Upper lobe of left lung (tissue), 4 donors: Measurements from ENCODE around the gene RRP7A.

Source experiments
- POLR2A ChIP-seq, 4 donors: fragments of 450-650 bp; IDR thresholded peaks; one replicate each; pipeline ENCODE4 v1.5.1; 2016 to 2017; ENCODE audit warnings: antibody characterized with exemption in 4 of 4, mild to moderate bottlenecking in 2 of 4
- POLR2AphosphoS5 ChIP-seq, 2 donors: sonication (generic); formaldehyde crosslinking; IDR thresholded peaks; one replicate each; pipeline ENCODE4 v1.5.1; 2017; ENCODE audit warnings: antibody characterized with exemption in 2 of 2
- TF ChIP-seq, protein P1 (sequence below), 6 experiments: fragments of 450-650 bp in 4 of 6; fragments of 200-600 bp in 2 of 6; sonication (generic) in 2 of 6; IDR thresholded peaks; one replicate each; pipeline ENCODE4 v1.5.1; 2016 to 2019; ENCODE audit warnings: antibody characterized with exemption in 6 of 6

DNA sequence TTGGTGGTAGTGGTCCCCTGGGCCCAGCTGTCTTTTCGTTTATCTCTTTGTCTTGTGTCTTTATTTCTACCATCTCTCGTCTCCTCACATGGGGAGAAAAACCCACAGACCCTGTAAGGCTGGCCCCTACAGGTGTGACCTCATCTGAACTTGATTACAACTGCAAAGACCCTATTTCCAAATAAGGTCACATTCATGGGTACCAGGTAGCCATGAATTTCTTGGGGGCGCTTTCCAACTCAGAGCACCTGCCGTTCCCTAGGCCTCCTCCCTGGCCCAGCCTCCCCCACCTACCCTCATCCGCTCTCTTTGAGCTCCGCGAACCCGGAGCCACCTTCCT lies 14.0 kb upstream of the RRP7A start:
- TF ChIP-seq, protein P1, sequence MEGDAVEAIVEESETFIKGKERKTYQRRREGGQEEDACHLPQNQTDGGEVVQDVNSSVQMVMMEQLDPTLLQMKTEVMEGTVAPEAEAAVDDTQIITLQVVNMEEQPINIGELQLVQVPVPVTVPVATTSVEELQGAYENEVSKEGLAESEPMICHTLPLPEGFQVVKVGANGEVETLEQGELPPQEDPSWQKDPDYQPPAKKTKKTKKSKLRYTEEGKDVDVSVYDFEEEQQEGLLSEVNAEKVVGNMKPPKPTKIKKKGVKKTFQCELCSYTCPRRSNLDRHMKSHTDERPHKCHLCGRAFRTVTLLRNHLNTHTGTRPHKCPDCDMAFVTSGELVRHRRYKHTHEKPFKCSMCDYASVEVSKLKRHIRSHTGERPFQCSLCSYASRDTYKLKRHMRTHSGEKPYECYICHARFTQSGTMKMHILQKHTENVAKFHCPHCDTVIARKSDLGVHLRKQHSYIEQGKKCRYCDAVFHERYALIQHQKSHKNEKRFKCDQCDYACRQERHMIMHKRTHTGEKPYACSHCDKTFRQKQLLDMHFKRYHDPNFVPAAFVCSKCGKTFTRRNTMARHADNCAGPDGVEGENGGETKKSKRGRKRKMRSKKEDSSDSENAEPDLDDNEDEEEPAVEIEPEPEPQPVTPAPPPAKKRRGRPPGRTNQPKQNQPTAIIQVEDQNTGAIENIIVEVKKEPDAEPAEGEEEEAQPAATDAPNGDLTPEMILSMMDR (IDR thresholded peaks at IDR 0.05): no peak
- TF ChIP-seq POLR2A (IDR thresholded peaks at IDR 0.05): no peak
- TF ChIP-seq POLR2AphosphoS5 (IDR thresholded peaks at IDR 0.05): no peak
